B cell (primary cell): ENCODE data around the gene LZTFL1. TPM values are rescaled to one million over a fixed set of nuclear protein-coding genes. Genes with fewer than 3 reads are reported as not detected.

Experiments used
- ATAC-seq: fragments of 200-7000 bp; cut with Tn5 transposase; one replicate; pipeline ENCODE4 v1.10.0; 2021; ENCODE audit warnings: low read depth, mild to moderate bottlenecking, moderate number of reproducible peaks, moderate library complexity
- CTCF ChIA-PET: fragments of 350-600 bp; sonication (Branson Sonifier 250); formaldehyde crosslinking; loops from one replicate; lab custom pipeline; 2021; ENCODE audit warnings: antibody characterized with exemption, inconsistent platforms; lab: Charles Lee
- POLR2A ChIA-PET: fragments of 350-600 bp; sonication (Branson Sonifier 250); formaldehyde crosslinking; loops from one replicate; lab custom pipeline; 2021; ENCODE audit warnings: antibody characterized with exemption; lab: Charles Lee
- DNase-seq: peaks from one replicate; pipeline ENCODE4 v3.0.0; 2013
- H2AFZ ChIP-seq: 2 replicates; pipeline ENCODE4 v1.6.1; 2012; ENCODE audit warnings: mild to moderate bottlenecking, low read depth, low read length; ENCODE audit not compliant: insufficient read depth, poor library complexity, severe bottlenecking
- H3K27ac ChIP-seq, 2 donors: 1 replicate in 1 of 2; 2 replicates in 1 of 2; pipeline ENCODE4 v1.5.1; 2012 to 2013; ENCODE audit warnings: low read length in 2 of 2, mild to moderate bottlenecking in 2 of 2, moderate library complexity in 1 of 2
- H3K27me3 ChIP-seq, 4 experiments: fragments of 200-600 bp in 1 of 4; sonication (generic) in 1 of 4; replicated peaks in 1 of 4; 1 replicate in 2 of 4; 2 replicates in 2 of 4; pipeline versions ENCODE4 v1.6.1 to v1.7.0; 2013 to 2016; ENCODE audit warnings: low read length in 3 of 4, mild to moderate bottlenecking in 2 of 4, mixed read lengths in 1 of 4, moderate library complexity in 1 of 4; ENCODE audit not compliant: insufficient read depth in 4 of 4, control insufficient read depth in 3 of 4; ENCODE audit errors: control extremely low read depth in 1 of 4
- H3K36me3 ChIP-seq, 2 experiments: replicated peaks in 1 of 2; 1 replicate in 1 of 2; 2 replicates in 1 of 2; pipeline versions ENCODE4 v1.6.1 to v1.7.1; 2013; ENCODE audit warnings: low read length in 1 of 2; ENCODE audit not compliant: insufficient read depth in 2 of 2, control insufficient read depth in 1 of 2; ENCODE audit errors: control extremely low read depth in 1 of 2, extremely low read depth in 1 of 2
- H3K4me1 ChIP-seq, 2 donors: fragments of 200-600 bp in 1 of 2; sonication (generic) in 1 of 2; 1 replicate in 1 of 2; 2 replicates in 1 of 2; pipeline versions ENCODE4 v1.5.1 to v1.6.1; 2013 to 2017; ENCODE audit warnings: low read length in 2 of 2; ENCODE audit not compliant: control insufficient read depth in 2 of 2, insufficient read depth in 2 of 2
- H3K4me2 ChIP-seq: replicated peaks from 2 replicates; pipeline ENCODE3; 2012; ENCODE audit warnings: mild to moderate bottlenecking, low read depth, low read length; ENCODE audit not compliant: poor library complexity, severe bottlenecking
- H3K4me3 ChIP-seq, 5 experiments: fragments of 200-600 bp in 1 of 5; sonication (generic) in 1 of 5; 1 replicate in 3 of 5; 2 replicates in 2 of 5; pipeline versions ENCODE4 v1.5.1 to v1.7.0; 2011 to 2016; ENCODE audit warnings: low read length in 4 of 5, mild to moderate bottlenecking in 4 of 5, low read depth in 2 of 5, control low read depth in 1 of 5, moderate library complexity in 1 of 5; ENCODE audit not compliant: insufficient read depth in 1 of 5; ENCODE audit errors: control extremely low read depth in 1 of 5, extremely low read depth in 1 of 5
- H3K79me2 ChIP-seq: fragments of 200-600 bp; sonication (generic); one replicate; pipeline ENCODE4 v1.6.0; 2016; ENCODE audit warnings: low read length; ENCODE audit not compliant: control insufficient read depth, insufficient read depth
- H3K9ac ChIP-seq: fragments of 200-600 bp; sonication (generic); 2 replicates; pipeline ENCODE4 v1.6.1; 2017; ENCODE audit warnings: mild to moderate bottlenecking, low read length, moderate library complexity
- H3K9me3 ChIP-seq, 3 donors: one replicate each; pipeline versions ENCODE4 v1.6.1 to v1.7.1; 2013; ENCODE audit warnings: low read length in 2 of 3; ENCODE audit not compliant: control insufficient read depth in 2 of 3, insufficient read depth in 1 of 3; ENCODE audit errors: control extremely low read depth in 1 of 3
- H4K20me1 ChIP-seq: 2 replicates; pipeline ENCODE4 v1.6.0; 2012; ENCODE audit warnings: mild to moderate bottlenecking, low read length; ENCODE audit not compliant: insufficient read depth, control insufficient read depth, poor library complexity, severe bottlenecking
- H3K27ac Mint-ChIP-seq: one replicate; pipeline ENCODE4 v1.8.0; 2021; ENCODE audit warnings: mixed read lengths
- H3K27me3 Mint-ChIP-seq: one replicate; pipeline ENCODE4 v1.8.0; 2021; ENCODE audit warnings: mixed read lengths
- H3K4me1 Mint-ChIP-seq: one replicate; pipeline ENCODE4 v1.8.0; 2021; ENCODE audit warnings: mixed read lengths
- H3K4me3 Mint-ChIP-seq: one replicate; pipeline ENCODE4 v1.8.0; 2021; ENCODE audit warnings: mixed read lengths
- H3K9me3 Mint-ChIP-seq: one replicate; pipeline ENCODE4 v1.8.0; 2022; ENCODE audit warnings: mixed read lengths; ENCODE audit not compliant: insufficient read depth
- CTCF ChIP-seq: fragments of 200-600 bp; IDR thresholded peaks from one replicate; pipeline ENCODE4 v1.8.0; 2022; ENCODE audit warnings: antibody characterized with exemption, mild to moderate bottlenecking
- EZH2 ChIP-seq: IDR thresholded peaks from 2 replicates; pipeline ENCODE4 v1.6.1; 2012; ENCODE audit warnings: borderline replicate concordance, low read depth, mild to moderate bottlenecking, moderate library complexity, low read length; ENCODE audit not compliant: insufficient read depth, poor library complexity, severe bottlenecking
- WGBS: methylation state at CpG from one replicate; pipeline ENCODE4 v1.1.5; 2013; ENCODE audit warnings: missing lambda C conversion rate; ENCODE audit not compliant: insufficient coverage; 5-methylcytosine and 5-hydroxymethylcytosine counted together
- intact Hi-C: fragments of 100-400 bp; cut with micrococcal nuclease; formaldehyde crosslinking; loops from one replicate; pipeline ENCODE4 v1.10.0; 2022
- polyA plus RNA-seq: library from polyadenylated mRNA; depleted of rRNA; stranded (reverse); fragments of >200 nt; gene quantifications from 2 replicates; pipeline ENCODE4 v1.2.3, GENCODE V29; 2012
- total RNA-seq, 2 donors: library from RNA; stranded (reverse); fragments of 120-200 nt in 1 of 2; gene quantifications; 1 replicate in 1 of 2; 2 replicates in 1 of 2; pipeline versions ENCODE4 v1.2.3 to v1.2.4, GENCODE V29; 2013 to 2022

LZTFL1 gene
- total and polyA plus RNA-seq, 2 donors (not counting 1 experiment from before 2014, with no cell fraction given) = 16.5 to 17.8 TPM

GRCh38 chr3:45852828-45853227 lies 10.9 kb upstream of the LZTFL1 start:
- intact Hi-C loops = no loop called here
- DNase-seq = no peak
- Histone ChIP-seq H3K79me2 (peaks cover 3% of the 10 kb centered on the region), H3K4me2 (peak overlapping the region; percentile 28), H2AFZ (peak overlapping the region; percentile 59), H3K4me1 (peaks cover 8 to 14% of the 10 kb centered on the region in 2 donors), H3K27ac (peak overlapping the region; percentile 48 to 64), H3K9me3 (peaks cover 0 to 5% (median 0%) of the 10 kb centered on the region in 3 donors), H3K27me3 (no peaks in the 10 kb centered on the region), H4K20me1 (no peaks in the 10 kb centered on the region), H3K4me3 (no peak overlapping the region), H3K9ac (peak overlapping the region; percentile 10), H3K36me3 (no peaks in the 10 kb centered on the region)
- WGBS = no CpG with 5 or more reads among the region's 2 CpGs
- Mint-ChIP-seq H3K4me3 (peak overlapping the region; percentile 56), H3K27ac (peak overlapping the region; percentile 77), H3K4me1 (peaks cover 24% of the 10 kb centered on the region), H3K9me3 (peaks cover 5% of the 10 kb centered on the region), H3K27me3 (peaks cover 8% of the 10 kb centered on the region)
- TF ChIP-seq CTCF = no peak
- TF ChIP-seq EZH2 = no peak
- no peak for ATAC-seq
- ChIA-PET POLR2A (no interaction called here), CTCF (interaction anchor here (1.3 kb wide), 1 partner anchor 77 kb away, joined by 4 read pairs; no protein-coding TSS in a partner anchor)

DNA sequence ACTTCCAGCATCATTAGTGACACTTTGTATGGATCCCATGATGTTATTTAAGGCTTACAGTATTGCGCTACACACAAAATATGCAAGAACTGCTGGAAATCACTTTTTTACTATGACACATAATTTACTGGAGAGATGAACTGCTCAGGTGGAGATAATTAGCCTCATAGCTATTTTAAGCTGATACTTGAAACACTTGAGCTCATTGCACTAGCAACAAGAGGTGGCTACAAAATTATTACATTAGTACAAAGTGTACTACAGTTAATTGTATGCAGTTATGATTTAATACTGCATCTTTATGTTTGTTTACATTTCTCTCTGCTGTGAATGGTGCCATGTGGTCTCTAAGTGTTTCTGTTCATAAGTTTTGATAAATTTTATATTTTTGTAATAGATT lies 6.5 kb upstream of the LZTFL1 start:
- CTCF ChIA-PET = no interaction called here
- peaks cover 8% of the 10 kb centered on the region for H3K27me3 Mint-ChIP-seq
- no peaks in the 10 kb centered on the region for H3K9me3 ChIP-seq
- H3K4me1 ChIP-seq = peaks cover 8 to 12% of the 10 kb centered on the region in 2 donors
- H3K79me2 ChIP-seq = peaks cover 3% of the 10 kb centered on the region
- WGBS = no CpG with 5 or more reads among the region's 1 CpG
- no peak overlapping the region for H3K4me3 Mint-ChIP-seq
- no peak for DNase-seq
- H3K27me3 ChIP-seq = no peaks in the 10 kb centered on the region
- no peak overlapping the region for H3K4me2 ChIP-seq
- no peak overlapping the region for H2AFZ ChIP-seq
- no peak overlapping the region for H3K27ac ChIP-seq
- TF ChIP-seq EZH2 (no peak), CTCF (no peak)
- H3K9ac ChIP-seq = no peak overlapping the region
- no peak for ATAC-seq
- POLR2A ChIA-PET = no interaction called here
- H3K4me3 ChIP-seq = no peak overlapping the region
- no peak overlapping the region for H3K27ac Mint-ChIP-seq
- H4K20me1 ChIP-seq = no peaks in the 10 kb centered on the region
- H3K4me1 Mint-ChIP-seq = peaks cover 12% of the 10 kb centered on the region
- no peaks in the 10 kb centered on the region for H3K9me3 Mint-ChIP-seq
- intact Hi-C loops = no loop called here
- no peaks in the 10 kb centered on the region for H3K36me3 ChIP-seq
